ENCODE measurements around the gene ZNF445.
"Not testable (repeated sequence)": the region's sequence is repeated elsewhere in the genome, so short reads cannot be mapped to it uniquely, and the experiment has no call there.

Gene ZNF445

DNA sequence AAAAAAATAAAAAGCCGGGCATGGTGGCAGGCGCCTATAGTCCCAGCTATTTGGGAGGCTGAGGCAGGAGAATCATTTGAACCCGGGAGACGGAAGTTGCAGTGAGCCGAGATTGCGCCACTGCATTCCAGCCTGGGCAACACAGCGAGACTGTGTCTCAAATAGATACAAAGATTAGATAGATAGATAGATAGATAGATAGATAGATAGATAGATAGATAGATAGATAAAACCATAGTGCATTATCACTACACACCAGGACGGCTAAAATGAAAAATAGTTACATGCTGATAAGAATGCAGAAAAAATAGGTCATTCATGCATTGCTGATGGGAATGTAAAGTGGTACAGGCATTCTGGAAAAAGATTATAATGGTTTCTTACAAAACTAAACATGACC is 79.2 kb downstream of the ZNF445 start:
- ATAC-seq, result not testable (repeated sequence)

DNA sequence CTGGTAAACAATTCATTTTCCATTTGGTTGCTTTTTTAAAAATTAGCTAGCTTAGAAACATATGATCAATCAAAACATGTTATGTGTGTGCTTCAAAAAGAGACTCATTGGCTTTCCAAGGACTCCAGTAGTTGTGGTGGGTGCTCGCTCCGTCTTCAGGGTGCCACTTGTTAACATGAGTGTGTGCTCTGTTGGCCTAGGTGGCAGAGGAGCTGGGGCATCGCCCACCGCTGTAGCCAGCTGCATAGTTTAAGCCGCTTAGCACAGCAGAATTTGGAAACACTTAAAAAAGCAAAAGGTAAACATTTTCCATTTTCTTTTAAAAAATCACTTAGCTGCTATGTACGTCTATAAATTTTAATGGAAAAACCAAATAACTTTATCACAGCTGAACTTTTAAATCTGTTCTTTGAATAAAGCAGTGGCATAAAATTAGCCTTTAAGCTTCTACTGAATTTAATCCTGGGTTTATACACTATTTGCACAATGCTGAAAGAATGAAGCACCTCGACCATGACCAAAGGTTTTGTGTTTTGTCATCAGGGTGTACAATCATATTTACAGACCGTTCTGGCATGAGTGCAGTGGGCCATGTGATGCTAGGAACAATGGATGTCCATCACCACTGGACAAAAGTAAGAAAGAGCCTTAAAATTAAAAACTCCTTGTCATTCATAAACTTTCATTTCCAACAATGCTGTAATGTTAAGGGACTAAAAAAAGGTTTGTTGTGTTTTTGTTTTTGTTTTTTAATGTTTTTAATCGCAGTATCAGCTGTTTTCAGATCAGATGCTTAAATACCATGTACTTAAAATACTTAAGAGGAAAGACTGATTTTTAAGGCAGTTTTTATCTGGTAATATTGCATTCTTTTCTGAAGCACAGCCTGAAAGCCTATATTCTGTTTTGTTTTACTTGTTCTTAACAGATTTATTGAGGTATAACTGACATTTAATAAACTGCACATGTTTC is 81.0 kb downstream of the ZNF445 start:
- ATAC-seq, result no peak
- TF ChIP-seq ARNTL (CRISPR knock-in tag; IDR thresholded peaks at IDR 0.05; ENCODE audit: borderline replicate concordance, low read depth) (no peak), ZNF565 (CRISPR knock-in tag; conservative IDR thresholded peaks at IDR 0.05; ENCODE audit: low read depth) (no peak), ZFP3 (CRISPR knock-in tag; IDR thresholded peaks at IDR 0.05) (no peak), SNAI2 (CRISPR knock-in tag; IDR thresholded peaks at IDR 0.05) (no peak), GLIS3 (CRISPR knock-in tag; IDR thresholded peaks at IDR 0.05) (no peak), ZFP30 (CRISPR knock-in tag; IDR thresholded peaks at IDR 0.05) (no peak), ZNF8 (CRISPR knock-in tag; IDR thresholded peaks at IDR 0.05) (no peak)
- TF ChIP-seq, protein P1, sequence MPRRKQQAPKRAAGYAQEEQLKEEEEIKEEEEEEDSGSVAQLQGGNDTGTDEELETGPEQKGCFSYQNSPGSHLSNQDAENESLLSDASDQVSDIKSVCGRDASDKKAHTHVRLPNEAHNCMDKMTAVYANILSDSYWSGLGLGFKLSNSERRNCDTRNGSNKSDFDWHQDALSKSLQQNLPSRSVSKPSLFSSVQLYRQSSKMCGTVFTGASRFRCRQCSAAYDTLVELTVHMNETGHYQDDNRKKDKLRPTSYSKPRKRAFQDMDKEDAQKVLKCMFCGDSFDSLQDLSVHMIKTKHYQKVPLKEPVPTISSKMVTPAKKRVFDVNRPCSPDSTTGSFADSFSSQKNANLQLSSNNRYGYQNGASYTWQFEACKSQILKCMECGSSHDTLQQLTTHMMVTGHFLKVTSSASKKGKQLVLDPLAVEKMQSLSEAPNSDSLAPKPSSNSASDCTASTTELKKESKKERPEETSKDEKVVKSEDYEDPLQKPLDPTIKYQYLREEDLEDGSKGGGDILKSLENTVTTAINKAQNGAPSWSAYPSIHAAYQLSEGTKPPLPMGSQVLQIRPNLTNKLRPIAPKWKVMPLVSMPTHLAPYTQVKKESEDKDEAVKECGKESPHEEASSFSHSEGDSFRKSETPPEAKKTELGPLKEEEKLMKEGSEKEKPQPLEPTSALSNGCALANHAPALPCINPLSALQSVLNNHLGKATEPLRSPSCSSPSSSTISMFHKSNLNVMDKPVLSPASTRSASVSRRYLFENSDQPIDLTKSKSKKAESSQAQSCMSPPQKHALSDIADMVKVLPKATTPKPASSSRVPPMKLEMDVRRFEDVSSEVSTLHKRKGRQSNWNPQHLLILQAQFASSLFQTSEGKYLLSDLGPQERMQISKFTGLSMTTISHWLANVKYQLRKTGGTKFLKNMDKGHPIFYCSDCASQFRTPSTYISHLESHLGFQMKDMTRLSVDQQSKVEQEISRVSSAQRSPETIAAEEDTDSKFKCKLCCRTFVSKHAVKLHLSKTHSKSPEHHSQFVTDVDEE (CRISPR knock-in tag; IDR thresholded peaks at IDR 0.05), result no peak

DNA sequence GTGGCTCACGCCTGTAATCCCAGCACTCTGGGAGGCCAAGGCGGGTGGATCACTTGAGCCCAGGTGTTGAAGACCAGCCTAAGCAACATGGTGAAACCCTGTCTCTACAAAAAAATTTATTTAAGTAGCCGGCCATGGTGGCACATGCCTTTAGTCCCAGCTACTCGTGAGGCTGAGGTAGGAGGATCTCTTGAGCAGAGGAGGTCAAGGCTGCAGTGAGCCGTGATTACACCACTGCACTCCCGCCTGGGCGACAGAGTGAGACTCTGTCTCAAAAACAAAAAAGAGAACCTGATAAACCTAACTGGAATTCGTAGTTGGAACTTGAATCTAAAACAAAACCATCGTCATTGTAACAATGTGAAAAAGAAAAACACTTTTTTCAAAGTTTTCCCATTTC is 81.8 kb downstream of the ZNF445 start:
- no peak for TF ChIP-seq CSDC2 (CRISPR knock-in tag; IDR thresholded peaks at IDR 0.05)
- TF ChIP-seq, protein P2, sequence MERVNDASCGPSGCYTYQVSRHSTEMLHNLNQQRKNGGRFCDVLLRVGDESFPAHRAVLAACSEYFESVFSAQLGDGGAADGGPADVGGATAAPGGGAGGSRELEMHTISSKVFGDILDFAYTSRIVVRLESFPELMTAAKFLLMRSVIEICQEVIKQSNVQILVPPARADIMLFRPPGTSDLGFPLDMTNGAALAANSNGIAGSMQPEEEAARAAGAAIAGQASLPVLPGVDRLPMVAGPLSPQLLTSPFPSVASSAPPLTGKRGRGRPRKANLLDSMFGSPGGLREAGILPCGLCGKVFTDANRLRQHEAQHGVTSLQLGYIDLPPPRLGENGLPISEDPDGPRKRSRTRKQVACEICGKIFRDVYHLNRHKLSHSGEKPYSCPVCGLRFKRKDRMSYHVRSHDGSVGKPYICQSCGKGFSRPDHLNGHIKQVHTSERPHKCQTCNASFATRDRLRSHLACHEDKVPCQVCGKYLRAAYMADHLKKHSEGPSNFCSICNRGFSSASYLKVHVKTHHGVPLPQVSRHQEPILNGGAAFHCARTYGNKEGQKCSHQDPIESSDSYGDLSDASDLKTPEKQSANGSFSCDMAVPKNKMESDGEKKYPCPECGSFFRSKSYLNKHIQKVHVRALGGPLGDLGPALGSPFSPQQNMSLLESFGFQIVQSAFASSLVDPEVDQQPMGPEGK (CRISPR knock-in tag; IDR thresholded peaks at IDR 0.05; ENCODE audit: borderline replicate concordance), result no peak
- TF ChIP-seq ARNTL (CRISPR knock-in tag; IDR thresholded peaks at IDR 0.05; ENCODE audit: borderline replicate concordance, low read depth), result no peak
- TF ChIP-seq ZNF565 (CRISPR knock-in tag; conservative IDR thresholded peaks at IDR 0.05; ENCODE audit: low read depth), result no peak
- TF ChIP-seq, protein P3, sequence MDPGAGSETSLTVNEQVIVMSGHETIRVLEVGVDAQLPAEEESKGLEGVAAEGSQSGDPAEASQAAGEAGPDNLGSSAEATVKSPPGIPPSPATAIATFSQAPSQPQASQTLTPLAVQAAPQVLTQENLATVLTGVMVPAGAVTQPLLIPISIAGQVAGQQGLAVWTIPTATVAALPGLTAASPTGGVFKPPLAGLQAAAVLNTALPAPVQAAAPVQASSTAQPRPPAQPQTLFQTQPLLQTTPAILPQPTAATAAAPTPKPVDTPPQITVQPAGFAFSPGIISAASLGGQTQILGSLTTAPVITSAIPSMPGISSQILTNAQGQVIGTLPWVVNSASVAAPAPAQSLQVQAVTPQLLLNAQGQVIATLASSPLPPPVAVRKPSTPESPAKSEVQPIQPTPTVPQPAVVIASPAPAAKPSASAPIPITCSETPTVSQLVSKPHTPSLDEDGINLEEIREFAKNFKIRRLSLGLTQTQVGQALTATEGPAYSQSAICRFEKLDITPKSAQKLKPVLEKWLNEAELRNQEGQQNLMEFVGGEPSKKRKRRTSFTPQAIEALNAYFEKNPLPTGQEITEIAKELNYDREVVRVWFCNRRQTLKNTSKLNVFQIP (CRISPR knock-in tag; IDR thresholded peaks at IDR 0.05; ENCODE audit: borderline replicate concordance, low read depth), result no peak
- TF ChIP-seq TCF4 (CRISPR knock-in tag; IDR thresholded peaks at IDR 0.05; ENCODE audit: borderline replicate concordance), result no peak
- no peak for TF ChIP-seq ZNF70 (CRISPR knock-in tag; IDR thresholded peaks at IDR 0.05)
- no peak for TF ChIP-seq PPARA (CRISPR knock-in tag; IDR thresholded peaks at IDR 0.05; ENCODE audit: borderline replicate concordance)
- no peak for TF ChIP-seq ISL1 (CRISPR knock-in tag; IDR thresholded peaks at IDR 0.05)
- no peak for TF ChIP-seq ESRRG (CRISPR knock-in tag; IDR thresholded peaks at IDR 0.05)
- no peak for TF ChIP-seq ZNF8 (CRISPR knock-in tag; IDR thresholded peaks at IDR 0.05)
- ATAC-seq, result no peak

DNA sequence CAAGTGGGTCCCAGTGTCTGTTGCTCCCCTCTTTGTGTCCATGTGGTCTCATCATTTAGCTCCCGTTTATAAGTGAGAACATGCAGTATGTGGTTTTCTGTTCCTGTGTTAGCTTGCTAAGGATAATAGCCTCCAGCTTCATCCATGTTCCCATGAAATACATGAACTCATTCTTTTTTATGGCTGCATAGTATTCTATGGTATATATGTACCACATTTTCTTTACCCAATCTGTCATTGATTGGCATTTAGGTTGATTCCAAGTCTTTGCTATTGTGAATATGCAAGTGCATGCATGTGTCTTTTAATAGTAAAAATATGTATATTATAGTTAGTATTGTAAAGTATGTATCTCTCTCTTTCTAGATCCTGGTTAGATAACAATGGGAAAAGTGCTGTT is 85.0 kb downstream of the ZNF445 start:
- no peak for ATAC-seq
- TF ChIP-seq ZNF8 (CRISPR knock-in tag; IDR thresholded peaks at IDR 0.05) (peak; percentile 91), ZFP30 (CRISPR knock-in tag; IDR thresholded peaks at IDR 0.05) (no peak)

DNA sequence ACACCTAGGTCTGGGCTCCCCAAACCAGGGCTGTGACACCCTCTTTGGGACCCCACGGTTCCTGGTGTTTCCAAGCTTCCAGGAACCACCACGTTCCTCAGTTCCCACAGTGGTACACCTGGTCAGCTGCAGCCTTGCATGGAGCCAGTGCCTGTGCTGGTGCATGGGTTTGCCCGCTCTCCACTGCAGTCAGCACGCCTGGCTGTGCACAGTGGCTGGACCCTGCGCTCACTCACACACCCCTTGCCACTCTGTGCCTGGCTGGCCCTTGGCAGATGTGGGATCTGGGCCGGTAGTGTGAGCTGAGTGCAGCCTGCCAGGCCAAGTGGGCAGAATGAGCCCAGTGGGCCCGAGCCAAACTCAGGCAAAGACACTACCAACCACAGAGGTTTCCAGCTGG is 90.1 kb downstream of the ZNF445 start:
- TF ChIP-seq ZFP30 (CRISPR knock-in tag; IDR thresholded peaks at IDR 0.05), result no peak
- TF ChIP-seq CSDC2 (CRISPR knock-in tag; IDR thresholded peaks at IDR 0.05), result no peak
- no peak for TF ChIP-seq ZFP3 (CRISPR knock-in tag; IDR thresholded peaks at IDR 0.05)
- TF ChIP-seq, protein P3 (CRISPR knock-in tag; IDR thresholded peaks at IDR 0.05; ENCODE audit: borderline replicate concordance, low read depth), result no peak
- TF ChIP-seq, protein P4, sequence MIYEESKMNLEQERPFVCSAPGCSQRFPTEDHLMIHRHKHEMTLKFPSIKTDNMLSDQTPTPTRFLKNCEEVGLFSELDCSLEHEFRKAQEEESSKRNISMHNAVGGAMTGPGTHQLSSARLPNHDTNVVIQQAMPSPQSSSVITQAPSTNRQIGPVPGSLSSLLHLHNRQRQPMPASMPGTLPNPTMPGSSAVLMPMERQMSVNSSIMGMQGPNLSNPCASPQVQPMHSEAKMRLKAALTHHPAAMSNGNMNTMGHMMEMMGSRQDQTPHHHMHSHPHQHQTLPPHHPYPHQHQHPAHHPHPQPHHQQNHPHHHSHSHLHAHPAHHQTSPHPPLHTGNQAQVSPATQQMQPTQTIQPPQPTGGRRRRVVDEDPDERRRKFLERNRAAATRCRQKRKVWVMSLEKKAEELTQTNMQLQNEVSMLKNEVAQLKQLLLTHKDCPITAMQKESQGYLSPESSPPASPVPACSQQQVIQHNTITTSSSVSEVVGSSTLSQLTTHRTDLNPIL (CRISPR knock-in tag; IDR thresholded peaks at IDR 0.05; ENCODE audit: low read depth), result no peak
- TF ChIP-seq, protein P2 (CRISPR knock-in tag; IDR thresholded peaks at IDR 0.05; ENCODE audit: borderline replicate concordance), result no peak
- ATAC-seq, result no peak
